GM21717 (cell line): ENCODE results near the gene OTOF.

Source experiments
- ATAC-seq: cut with Tn5 transposase; IDR thresholded peaks from one replicate; pipeline ENCODE4 v1.9.1; 2021; ENCODE audit warnings: mild to moderate bottlenecking, moderate library complexity; ENCODE audit not compliant: unreplicated experiment

Gene OTOF

DNA sequence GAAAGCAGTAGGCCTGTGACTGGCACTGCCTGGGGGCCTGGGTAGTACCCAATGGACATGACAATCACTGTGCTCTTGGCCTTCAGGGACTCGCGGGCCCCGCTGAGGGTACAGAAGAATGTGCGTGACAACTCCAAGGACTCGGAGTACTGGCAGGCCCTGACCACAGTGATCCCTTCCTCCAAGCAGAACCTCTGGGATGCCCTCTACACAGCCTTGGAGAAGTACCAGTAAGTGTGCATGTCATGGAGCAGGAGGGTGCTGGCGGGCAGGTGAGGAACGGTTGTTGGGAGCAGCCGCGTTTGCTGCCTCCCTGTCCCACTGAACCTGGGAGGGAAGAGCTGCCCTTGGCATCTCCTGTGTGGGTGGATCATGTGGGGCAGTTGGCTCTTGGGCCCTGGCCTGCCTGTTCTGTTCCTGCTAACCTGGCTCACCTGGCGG lies 23.3 kb downstream of the OTOF start:
- no peak for ATAC-seq

DNA sequence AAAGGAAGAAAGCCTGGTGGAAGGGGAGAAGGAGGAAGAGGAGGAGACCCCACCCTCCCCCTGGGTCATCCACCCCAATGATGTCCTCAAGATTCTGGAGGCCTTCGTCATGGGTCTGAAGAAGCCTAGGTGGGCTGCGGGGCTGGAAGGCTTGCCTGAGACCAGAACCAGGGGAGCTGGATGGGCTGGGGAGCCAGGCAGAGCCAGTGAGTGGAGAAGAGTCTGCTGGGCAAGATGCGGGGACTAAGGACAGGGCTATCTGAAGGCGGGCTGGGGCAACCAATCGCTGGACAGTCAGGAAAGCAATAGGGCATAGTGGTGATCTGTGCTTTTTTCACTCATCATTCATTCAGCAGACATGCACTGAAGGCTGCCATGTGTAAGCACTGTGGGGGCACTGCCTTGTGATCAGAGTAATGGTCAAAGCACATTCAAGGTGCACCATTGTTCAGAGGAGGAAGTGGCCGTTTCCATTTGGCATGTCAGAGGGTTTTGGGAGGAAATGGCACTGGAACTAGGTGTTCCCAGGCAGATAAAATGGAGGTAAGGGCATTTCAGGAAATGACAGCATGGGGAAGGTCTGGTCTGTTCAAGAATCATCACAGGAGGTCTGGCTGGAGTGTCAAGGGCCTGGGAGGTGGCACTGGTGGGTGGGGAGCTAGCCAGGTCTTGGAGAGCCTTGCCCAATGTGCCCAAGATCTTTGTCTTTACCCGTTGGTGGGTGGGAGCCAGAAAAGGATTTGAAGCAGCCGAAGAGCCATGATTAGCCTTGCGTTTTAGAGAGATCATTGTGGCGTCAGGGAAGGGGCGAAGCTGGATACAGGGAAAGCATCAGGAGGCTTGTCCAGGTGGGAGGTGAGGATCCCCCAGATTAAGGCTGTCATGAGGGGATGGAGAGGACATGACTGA lies 24.2 kb downstream of the OTOF start:
- ATAC-seq: no peak

DNA sequence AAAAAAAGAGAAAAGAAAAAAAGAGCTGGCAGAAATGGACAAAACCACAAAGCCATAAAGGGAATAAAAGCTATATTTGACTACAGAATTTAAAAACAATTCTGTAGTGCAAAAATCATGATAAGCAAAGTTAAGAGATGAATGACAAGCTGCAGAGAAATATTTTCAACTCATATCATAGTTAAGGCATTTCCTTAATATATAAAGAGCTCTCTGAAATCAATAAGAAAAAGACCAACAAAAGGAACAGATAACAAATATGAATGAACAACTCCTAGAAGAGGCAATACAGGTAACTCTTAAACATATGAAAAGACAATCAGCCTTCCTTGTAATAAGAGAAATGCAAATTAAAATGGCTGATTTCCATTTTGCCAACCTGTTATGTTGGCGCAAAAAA lies 26.2 kb downstream of the OTOF start:
- ATAC-seq: no peak

DNA sequence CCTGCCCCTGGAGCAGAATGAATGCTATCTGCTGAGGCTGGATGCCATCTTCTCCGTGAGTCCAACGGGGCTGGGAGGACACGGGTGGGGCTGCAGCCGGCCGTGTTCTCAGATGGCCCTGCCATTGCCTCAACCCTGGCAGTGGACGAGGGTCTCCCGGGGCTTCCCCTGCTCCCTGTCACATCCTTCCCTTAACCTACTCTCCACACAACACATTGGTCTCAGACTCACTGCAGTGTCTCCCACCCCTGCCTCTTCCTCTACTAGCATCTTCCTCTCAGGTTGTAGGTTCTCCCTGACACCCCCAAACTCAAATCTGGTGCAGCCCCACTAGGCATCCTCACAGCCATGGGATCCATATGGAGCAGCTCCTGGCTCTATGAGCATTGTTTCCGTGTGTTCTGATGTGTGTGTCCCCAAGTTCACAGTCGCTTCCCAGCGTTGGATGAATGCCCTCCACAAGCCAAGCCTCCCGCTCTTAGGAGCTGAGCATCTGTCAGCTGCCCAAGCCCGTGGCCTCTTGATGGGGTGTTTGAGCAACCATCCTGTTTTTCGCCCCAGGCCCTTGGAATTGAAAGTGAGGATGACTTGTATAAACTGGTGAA lies 27.8 kb downstream of the OTOF start:
- no peak for ATAC-seq

DNA sequence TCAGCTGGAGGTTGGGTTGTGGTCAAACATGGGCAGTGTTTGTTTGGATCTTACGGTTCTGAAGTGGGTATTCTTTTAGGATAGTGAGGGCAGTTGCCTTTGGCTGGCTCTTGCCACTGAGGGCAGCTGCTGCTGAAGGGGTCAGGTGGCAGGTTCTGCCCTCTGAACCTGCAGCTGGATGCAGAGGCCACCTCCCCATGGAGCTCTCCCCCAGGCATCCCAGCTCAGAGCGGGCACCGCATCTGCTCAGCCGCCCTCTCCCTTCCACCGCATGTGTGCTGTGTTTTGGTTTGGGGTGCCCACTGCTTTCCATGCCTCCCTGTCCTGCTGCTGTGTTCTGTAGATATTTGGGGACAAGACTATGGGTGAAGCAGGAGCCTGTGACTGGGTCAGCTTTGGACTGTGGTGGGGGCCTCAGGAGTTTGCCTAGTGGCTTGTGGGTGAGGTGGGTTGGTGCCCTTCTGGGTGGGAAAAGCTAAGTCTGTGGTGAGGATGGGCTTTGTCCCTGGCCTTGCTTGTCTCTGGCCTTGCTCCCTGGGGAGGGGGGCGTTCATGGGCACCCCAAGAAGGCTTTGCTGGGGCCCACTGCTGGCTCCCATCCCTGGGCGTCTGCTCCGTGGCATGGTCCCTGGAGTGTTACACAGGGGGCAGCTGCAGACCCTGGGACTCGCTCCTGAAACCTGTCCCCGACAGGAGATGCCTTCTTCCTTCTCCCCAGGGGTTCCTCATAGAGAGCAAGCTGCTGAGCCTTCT lies 28.5 kb downstream of the OTOF start:
- no peak for ATAC-seq

DNA sequence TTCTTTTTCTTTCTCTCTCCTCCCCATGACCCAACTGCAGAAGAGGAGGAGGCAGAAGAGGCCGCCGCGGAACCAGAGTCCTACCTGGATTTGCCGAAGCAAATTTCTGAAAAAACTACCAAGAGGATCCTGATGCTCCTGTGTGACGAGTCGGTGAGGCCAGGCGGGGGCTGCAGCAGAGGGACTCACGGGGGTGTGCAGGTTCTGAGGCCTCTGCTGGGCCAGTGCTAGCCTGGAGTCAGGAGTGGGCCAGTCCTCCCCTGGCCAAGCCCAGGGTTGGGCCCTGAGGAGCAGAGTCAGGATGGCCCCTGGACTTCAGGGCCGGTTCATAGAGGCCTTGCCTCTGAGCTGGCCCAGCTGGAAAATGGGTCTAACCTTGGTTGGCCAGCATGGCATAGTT lies 29.3 kb downstream of the OTOF start:
- no peak for ATAC-seq

DNA sequence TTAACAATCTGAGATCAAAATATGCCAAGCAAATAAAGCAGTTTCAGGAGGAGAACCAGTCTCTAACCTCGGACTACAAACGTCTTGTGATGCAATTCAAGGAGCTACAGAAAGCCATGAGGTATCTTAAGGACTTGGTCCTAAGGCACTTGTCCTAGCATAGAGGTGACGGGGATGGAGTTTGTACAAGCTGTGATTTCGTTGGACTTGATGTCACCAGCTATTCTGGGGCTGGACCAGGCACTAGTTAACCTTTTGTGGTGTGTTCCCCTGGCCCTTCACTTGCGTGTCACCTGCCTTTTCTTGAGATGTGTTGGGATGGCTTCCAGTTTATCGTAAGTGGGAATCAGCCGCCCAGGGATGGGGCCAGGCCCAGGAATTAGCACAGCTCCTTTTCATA lies 33.7 kb downstream of the OTOF start:
- no peak for ATAC-seq

DNA sequence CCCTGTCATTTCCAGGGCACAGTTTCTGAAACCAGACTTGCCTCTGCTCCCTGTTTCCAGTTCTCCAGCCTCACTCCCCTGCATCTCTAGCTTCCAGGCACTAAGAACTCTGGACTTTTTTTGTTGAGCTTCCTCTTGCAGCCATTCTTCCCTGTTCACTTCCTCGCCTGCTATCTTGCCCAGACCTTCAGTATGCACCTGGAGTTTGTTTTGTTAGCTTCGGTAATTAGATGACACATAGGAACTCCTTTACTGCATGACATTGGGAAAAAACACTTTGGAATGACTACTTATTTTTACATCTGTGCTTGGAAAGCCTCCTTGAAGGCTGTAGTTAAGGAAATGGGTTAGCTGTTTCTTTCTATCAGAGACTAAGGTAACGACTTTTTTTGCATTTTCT lies 35.2 kb downstream of the OTOF start:
- ATAC-seq: no peak

DNA sequence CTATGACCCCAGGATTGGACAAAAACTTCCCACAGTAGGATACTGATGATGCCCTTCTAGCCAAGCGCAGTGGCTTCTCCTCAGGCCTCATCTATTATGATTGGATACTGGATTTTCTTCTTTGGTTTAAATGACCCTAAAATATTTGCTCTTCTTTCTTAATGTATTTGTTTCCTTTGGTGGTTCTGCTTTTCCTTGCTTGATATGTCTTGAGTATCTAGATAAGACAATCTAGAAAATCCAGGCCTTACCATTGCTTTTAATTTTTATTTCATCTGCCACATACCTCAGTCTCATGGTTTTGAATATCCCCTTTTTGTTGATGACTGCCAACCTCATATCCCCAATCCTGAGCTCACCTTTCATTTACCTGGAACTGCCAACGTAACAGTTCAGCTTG lies 35.6 kb downstream of the OTOF start:
- no peak for ATAC-seq

DNA sequence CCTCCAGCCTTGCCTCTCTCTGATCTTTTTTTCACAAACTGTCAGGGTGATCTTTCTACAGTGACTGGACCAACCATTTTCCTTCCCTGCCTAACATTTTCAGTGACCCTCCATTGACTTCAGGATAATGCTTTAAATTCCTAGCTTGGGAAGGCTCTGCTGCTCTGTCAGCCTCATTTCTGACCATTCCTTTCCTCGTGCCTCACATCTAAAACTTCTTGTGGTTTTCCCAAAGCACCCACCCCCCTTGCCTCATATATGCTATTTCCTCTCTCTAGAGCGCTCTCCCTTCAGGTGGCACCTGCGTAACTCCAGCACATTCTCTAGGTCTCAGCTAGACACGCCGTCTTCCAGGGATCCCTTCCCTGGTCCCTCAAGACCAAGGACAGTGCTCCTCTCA lies 39.0 kb downstream of the OTOF start:
- ATAC-seq: no peak

DNA sequence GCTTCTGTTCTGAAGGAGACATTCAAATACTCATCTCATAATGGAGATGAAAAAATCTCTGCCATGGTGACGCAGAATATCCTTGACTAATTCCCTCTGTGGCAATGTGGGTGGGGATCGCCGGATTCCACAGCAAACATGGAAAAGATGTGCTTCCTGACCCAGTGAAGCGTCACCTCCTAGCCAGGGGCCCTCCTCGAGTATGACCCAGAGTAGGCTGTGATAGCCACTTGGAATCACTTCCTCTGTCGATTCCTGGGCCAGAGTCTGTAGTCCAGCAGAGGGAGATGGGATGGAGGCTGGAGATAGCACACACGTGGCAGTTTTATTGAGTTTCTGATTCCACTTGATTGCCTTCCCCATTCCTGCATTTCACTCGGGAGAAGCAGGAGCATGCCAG lies 39.4 kb downstream of the OTOF start:
- no peak for ATAC-seq

DNA sequence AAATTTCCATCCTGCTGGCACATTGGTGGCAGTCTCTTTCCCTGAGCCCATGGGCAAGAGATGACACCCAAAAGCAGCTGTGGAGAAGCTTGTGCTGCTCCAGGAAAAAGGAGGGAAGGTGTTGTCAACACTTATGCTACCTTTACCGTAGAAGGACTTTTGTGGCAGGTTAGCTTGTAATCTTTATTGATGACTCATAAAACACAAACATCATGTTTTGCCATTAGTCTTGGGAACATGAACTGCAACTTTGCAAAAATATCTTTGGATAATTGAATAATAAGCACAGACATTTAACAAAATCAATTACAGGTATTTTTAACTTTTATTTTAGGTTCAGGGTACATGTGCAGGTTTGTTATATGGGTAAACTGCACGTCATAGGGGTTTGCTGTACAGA lies 42.8 kb downstream of the OTOF start:
- no peak for ATAC-seq

DNA sequence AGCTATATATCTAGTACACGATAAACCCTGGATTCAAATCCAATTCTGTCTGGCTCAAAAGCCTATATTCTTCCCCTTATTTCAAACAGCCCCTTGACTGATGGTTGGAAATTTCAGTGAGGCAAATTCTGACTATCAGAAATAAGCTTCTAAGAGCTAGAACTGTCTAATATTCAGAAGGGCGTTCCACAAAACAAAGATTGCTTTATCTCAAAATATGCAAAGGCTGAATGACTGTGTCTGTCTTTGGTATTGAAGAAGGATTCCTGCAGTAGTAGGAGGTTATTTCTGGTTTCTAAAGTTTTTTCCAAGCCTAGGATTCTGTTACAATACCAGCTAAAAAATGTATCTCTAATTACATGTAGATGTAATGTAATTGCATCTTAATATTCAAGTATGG lies 45.1 kb downstream of the OTOF start:
- ATAC-seq: no peak

DNA sequence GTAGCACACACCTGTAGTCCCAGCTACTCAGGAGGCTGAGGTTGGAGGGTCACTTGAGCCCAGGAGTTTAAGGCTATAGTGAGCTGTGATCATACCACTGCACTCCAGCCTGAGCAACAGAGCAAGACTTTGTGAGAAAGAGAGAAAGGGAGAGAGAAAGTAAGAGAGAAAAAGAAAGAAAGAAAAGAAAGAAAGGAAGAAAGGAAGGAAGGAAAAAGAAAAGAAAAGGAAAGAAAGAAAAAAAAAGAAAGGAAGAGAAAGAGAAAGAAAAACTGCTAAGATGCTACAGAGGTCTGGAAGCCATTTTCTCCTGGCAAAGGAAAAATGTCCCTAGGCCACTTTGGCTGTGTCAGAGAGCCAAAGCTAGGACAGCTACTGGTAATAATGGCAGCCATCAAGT lies 45.6 kb downstream of the OTOF start:
- ATAC-seq: no peak

DNA sequence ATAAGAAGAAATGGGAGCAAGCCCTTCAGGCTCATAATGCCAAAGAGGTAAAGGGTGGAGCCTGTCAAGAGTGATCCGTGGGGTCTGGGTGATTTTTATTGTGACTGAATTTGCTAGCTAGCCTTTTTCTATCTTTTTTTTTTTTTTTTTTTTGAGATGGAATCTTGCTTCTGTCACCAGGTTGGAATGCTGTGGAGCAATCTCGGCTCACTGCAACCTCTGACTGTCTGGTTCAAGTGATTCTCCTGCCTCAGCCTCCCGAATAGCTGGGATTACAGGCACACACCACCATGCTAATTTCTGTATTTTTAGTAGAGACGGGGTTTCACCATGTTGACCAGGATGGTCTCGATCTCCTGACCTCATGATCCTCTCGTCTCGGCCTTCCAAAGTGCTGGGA lies 47.1 kb downstream of the OTOF start:
- no peak for ATAC-seq

DNA sequence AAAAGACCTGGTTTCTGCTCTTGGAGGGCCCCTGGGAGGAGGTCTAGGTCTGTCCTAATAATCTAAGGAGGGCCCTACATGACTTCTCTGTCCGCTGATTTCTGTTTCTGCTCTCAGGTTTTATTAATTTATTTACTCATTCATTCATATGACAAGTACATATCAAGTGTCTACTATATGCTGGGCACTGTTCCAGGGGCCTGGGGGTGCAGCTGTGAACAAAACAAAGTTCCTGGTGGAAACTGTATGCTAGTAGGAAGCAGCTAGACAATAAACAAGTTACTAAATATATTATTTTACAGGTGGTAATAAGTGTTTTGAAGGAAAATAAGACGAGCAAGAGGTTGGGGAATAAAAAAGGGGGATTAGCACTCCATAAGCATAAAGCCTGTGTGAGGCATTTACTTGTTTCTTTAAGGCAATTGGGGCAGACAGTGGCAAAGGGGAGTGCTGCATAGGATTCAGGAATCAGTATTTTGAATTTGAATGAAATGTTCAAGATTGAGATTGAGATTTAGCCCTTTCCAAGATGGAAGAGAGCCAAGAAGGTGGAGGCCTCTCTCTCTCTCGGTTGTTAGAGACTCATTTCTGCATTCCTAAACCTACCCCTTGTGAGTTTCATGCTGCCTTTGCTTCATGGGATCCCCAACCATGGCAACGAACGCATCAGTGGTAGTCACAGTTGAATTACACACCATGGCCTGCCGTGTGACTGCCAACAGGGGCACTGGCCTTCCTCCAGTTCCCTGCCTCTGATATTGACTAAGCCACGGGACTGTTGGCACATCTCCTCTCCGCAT lies 47.9 kb downstream of the OTOF start:
- ATAC-seq: no peak

DNA sequence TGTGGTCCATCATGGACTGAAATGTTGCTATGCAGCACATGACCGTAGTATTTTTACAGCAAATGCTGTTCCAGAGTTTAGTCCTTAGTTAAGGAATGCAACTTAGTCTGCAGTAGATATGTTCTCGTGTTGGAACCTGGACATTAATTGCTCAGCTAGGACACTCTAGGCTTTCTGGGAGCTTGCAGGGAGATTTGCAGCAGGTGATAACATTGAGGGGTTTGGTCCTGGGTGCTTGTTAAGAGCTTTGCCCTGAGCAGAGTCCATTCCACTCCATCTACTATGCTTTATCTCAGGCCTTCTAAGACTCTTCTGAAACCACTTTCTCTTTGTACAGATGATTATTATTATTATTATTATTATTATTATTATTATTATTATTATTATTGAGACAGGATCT lies 49.1 kb downstream of the OTOF start:
- ATAC-seq: no peak

DNA sequence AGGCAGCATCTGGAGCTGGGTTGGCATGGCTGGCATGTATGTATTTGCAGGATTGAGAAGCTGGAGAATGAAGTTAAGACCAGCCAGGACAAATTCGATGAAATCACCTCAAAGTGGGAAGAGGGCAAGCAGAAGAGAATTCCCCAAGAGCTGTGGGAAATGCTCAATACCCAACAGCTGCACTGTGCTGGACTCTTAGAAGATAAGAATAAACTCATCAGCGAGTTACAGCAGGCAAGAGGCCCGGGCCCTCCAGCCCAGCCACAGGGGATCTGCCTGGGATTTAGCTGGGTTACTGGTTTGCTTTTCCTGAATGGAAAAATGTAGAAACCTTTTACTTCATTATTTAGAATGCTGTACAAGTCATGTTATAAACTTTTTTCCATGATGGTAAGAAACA lies 53.7 kb downstream of the OTOF start:
- ATAC-seq: no peak

DNA sequence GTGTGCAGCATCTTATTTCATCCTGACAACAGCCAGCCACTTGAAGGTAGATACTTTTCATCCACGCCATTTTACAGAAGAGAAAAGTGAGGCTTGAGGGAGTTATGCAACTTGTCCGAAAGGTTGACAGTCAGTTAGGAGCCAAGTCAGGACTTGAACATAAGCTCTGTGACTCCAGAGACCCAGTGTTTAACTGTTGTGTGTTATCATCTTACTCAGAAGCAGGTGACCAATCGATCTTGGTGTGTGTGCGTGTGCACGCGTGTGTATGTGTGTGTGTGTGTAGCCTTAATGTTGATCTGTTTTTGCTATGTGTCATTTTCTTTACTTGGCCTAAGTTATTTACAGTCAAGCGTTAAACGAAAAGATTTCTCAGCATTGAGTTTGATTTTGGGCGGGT lies 54.2 kb downstream of the OTOF start:
- no peak for ATAC-seq

DNA sequence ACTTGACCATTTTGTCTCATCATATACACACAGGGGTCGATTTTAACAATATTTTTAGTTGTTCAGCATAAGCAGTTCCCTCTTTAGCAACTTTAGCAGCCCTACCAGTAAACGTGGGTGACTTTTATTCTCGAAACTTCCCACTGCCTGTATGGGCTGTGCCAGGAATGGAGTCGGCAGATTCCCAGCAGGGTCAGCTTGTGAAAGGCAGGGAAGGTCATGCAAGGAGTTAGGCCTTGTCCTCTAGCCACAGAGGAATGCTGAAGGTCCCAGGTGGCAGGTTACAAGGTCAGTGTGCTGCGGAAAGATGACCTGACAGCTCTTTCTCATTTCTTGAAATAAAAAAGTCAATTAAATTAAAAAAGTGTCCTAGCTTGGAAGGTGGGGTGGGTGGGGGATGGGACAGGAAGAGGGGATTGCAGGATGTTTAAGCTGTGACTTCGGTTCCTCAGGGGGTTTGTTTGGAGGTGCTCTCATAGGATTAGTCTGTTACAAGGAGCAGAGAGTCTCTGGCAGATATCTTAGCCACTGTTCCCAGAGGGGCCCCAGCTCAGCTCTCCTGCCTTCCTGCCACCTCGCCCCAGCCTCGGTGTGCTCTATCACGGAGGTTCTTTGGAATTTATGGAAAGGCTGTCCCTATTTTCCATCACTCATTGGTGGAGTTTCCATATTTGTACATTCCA lies 54.8 kb downstream of the OTOF start:
- ATAC-seq: no peak

DNA sequence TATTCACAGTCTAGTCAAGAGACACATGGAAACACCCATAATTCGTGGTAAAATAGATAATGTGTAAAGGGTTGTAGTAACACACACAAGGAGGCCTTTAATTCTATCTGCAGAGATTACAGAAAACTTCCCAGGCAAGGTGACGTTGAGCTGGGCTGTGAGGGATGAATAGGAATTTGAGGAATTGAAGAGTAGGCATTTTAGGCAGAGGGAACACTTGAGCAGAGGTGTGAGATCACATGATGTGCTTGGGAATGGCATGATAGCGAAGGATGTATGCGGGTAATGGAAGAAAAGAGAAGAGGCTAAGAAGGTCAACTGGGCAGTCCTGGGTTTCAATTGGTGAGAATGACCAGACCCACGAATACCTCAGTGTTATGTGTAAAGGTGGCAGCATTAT lies 56.0 kb downstream of the OTOF start:
- ATAC-seq: no peak
